Stomach smooth muscle (tissue), 2 donors: ENCODE data around the gene LYZL6.

Source experiments
- H3K27ac ChIP-seq: one replicate; pipeline ENCODE4 v1.7.0; 2013; ENCODE audit warnings: mild to moderate bottlenecking, low read length, inconsistent platforms
- H3K27me3 ChIP-seq, 2 donors: one replicate each; pipeline ENCODE4 v1.7.0; 2013; ENCODE audit warnings: low read length in 2 of 2; ENCODE audit not compliant: insufficient read depth in 2 of 2, control insufficient read depth in 1 of 2
- H3K36me3 ChIP-seq, 2 donors: one replicate each; pipeline ENCODE4 v1.7.0; 2013; ENCODE audit warnings: low read length in 2 of 2; ENCODE audit not compliant: control insufficient read depth in 2 of 2, insufficient read depth in 2 of 2
- H3K4me1 ChIP-seq: one replicate; pipeline ENCODE4 v1.7.0; 2013; ENCODE audit warnings: low read length; ENCODE audit not compliant: control insufficient read depth, insufficient read depth
- H3K4me3 ChIP-seq, 2 donors: one replicate each; pipeline ENCODE4 v1.7.0; 2013; ENCODE audit warnings: low read length in 2 of 2
- H3K9ac ChIP-seq, 2 donors: one replicate each; pipeline ENCODE4 v1.7.0; 2013; ENCODE audit warnings: low read length in 2 of 2, mild to moderate bottlenecking in 1 of 2
- H3K9me3 ChIP-seq, 2 donors: one replicate each; pipeline ENCODE4 v1.7.0; 2013; ENCODE audit warnings: low read length in 2 of 2; ENCODE audit not compliant: control insufficient read depth in 2 of 2
- donor health status: healthy.
- donor health status: Pancreatic carcinoma.

The LYZL6 gene

DNA sequence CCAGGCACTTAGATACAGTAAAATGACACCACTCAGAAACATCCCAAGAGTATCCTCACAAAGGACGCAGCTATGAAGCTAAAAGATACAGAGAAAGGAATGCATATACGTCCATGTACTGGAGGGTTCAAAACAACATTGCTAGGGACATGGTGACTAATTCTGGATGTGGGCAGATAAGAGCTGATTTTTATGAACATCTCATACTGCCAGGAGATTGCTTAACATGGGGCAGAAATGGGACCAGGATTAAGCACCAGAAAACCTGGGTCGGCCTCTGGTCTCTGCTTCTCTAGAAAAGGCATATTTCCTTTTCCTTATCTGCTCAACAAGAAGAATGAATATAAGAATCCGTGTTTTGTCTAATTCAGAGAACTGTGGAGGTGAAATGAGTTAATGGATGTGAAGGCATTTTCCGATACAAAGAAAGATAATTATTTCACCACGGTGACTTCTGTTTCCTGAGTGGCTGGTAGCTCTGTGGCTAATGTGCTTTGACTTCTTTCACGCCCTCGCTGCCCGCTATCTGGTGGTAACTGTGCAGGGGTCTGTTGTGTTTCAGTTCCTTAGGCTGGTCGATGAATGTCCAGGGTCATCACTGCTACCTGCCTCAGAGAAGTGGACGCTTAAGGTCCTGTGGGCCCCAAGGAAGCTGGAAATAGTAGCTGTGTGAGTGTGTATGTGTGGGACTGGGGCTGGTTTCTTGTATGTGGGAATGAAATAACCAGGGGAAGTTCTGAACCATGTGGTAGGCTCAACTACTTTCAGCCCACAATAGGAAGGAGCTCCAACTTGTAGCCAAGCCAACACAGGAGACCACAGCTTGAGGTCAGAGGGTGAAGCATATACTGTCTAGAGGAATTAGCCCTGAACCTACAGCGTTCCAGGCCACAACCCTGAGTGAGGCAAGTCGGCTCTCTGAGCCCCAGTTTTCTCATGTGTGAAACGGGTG is 47.6 kb downstream of the LYZL6 start:
- Histone ChIP-seq H3K27ac (no peak overlapping the region), H3K9ac (no peak overlapping the region), H3K4me1 (peaks cover 4% of the 10 kb centered on the region), H3K4me3 (no peak overlapping the region), H3K36me3 (no peaks in the 10 kb centered on the region), H3K27me3 (peaks cover 0 to 2% of the 10 kb centered on the region in 2 donors), H3K9me3 (no peaks in the 10 kb centered on the region)

DNA sequence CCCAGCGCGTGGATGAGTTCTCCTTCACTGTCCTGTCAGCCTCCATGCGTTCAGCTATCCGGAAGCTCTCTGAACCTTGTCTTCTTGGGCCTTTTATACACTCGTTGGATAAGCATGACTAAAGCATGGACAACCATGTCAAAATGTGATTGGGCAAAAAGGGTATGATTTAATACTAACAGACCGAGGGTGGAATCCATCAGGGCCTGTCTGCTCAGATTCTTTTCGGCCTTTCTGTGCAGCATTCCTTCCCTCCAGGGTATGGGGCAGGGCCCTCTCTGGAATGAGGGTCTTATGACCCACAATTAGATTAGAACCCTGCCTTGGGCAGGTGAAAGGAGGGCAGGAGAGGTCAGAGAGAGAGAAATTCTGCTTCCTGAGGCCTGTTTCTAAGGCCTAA is 49.3 kb downstream of the LYZL6 start:
- H3K36me3 ChIP-seq, result no peaks in the 10 kb centered on the region
- H3K4me1 ChIP-seq, result peaks cover 5% of the 10 kb centered on the region
- no peak overlapping the region for H3K9ac ChIP-seq
- no peak overlapping the region for H3K4me3 ChIP-seq
- no peaks in the 10 kb centered on the region for H3K9me3 ChIP-seq
- H3K27ac ChIP-seq, result no peak overlapping the region
- H3K27me3 ChIP-seq, result peaks cover 0 to 2% of the 10 kb centered on the region in 2 donors

DNA sequence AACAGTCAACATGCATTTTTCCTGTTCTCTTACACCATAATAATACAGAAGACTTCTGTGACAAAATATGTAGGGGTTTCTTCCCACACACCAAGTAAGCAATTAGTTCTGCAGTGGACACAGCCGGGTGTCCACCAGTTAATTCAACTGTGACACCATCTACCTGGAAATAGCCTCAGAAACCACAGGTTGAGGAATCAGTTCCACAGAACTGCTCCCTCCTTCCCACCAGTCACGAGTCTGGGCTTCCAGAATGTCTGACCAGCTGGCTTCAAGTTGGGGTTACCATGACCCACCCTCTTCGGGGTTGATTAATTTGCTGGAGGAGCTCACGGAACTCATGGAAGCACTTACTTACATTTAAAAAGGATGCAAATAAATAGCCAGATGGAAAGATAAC is 49.8 kb downstream of the LYZL6 start:
- Histone ChIP-seq H3K27ac (no peak overlapping the region), H3K4me3 (no peak overlapping the region), H3K27me3 (peaks cover 0 to 2% of the 10 kb centered on the region in 2 donors), H3K9ac (no peak overlapping the region), H3K4me1 (peaks cover 5% of the 10 kb centered on the region), H3K36me3 (no peaks in the 10 kb centered on the region), H3K9me3 (no peaks in the 10 kb centered on the region)

DNA sequence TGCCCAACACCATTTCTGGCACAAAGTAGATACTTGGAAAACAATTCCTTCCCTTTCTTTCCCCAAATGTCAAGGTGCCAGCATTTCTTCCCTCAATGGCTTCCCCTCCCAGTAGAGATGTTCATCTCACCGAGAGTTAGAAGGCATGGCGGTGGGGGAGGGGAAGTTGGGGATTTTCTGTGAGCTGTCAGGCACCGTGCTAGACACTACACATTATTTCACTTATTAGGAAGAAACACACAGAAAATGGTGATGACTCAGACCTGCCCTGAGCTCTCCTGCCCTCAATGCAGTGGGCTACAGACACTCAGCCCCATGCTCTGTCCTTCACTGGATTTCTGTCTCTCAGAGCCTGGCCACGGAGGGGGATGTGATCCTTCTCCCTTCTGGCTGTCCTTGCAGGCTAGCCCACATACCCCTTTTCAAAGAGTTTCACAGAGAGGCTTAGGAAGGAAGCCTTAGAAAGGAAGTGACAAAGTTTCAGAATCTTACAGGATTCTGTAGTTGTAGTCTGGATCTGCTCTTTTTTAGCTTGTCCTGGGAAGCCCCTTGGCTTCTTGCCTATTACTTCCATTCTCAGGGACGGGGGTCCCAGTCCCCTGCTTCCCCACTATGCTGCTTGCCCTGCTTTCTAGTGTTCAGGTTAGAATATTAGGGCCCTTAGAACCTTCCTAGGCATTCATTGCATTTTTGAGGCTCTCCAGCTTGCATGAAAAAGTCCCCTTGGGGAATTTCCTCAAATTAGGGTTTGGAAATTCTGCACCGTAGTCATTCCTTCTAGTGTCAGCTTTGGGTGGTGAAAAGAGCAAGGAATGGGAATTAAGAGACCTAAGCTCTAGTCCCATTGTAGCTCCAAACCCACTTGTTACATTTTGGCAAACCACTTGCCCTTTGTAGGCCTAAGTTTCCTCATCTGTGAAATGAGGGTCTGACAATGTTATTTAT is 51.1 kb downstream of the LYZL6 start:
- Histone ChIP-seq H3K9me3 (no peaks in the 10 kb centered on the region), H3K4me3 (no peak overlapping the region), H3K27ac (no peak overlapping the region), H3K27me3 (peaks cover 0 to 2% of the 10 kb centered on the region in 2 donors), H3K36me3 (no peaks in the 10 kb centered on the region), H3K4me1 (peaks cover 5% of the 10 kb centered on the region), H3K9ac (no peak overlapping the region)

DNA sequence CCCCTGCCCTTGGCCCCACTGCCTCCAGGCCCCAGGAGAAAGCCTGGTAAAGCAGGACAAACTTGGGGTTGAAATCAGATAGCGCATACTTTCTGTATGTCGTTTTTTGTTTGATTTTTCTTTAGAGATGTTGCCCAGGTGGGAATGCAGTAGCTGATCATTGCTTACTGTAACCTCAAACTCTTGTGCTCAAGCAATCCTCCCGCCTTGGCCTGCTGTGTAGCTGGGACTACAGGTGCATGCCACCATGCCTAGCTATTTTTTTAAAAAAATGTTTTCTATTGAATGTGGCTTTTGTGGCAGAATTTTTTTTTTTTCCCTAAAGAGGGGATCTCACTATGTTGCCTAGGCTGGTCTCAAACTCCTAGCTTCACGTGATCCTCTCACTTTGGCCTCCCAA is 52.2 kb downstream of the LYZL6 start:
- peaks cover 0 to 2% of the 10 kb centered on the region in 2 donors for H3K27me3 ChIP-seq
- H3K9me3 ChIP-seq, result no peaks in the 10 kb centered on the region
- no peak overlapping the region for H3K27ac ChIP-seq
- peaks cover 5% of the 10 kb centered on the region for H3K4me1 ChIP-seq
- H3K36me3 ChIP-seq, result no peaks in the 10 kb centered on the region
- H3K4me3 ChIP-seq, result no peak overlapping the region
- no peak overlapping the region for H3K9ac ChIP-seq

DNA sequence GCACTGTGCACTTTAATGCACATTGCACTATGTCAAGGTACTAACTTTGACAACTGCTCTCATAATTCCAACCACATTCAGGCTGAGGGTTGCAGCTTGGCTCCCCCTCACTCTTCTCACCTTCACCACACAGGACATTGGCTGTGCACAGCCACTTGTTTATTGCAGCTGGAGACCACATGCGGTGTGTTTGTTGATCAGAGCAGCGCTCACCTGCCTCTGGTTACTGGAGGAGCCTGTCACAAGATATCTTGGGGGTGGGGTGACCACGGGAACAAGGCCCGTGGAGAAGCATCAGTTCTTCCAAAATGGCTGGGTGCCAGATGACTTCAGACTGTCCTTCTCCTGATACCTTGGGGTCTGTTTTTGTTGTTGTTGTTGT is 52.7 kb downstream of the LYZL6 start:
- Histone ChIP-seq H3K27me3 (peaks cover 0 to under 1% of the 10 kb centered on the region in 2 donors), H3K27ac (no peak overlapping the region), H3K9me3 (no peaks in the 10 kb centered on the region), H3K4me3 (no peak overlapping the region), H3K4me1 (peaks cover 5% of the 10 kb centered on the region), H3K9ac (no peak overlapping the region), H3K36me3 (no peaks in the 10 kb centered on the region)

DNA sequence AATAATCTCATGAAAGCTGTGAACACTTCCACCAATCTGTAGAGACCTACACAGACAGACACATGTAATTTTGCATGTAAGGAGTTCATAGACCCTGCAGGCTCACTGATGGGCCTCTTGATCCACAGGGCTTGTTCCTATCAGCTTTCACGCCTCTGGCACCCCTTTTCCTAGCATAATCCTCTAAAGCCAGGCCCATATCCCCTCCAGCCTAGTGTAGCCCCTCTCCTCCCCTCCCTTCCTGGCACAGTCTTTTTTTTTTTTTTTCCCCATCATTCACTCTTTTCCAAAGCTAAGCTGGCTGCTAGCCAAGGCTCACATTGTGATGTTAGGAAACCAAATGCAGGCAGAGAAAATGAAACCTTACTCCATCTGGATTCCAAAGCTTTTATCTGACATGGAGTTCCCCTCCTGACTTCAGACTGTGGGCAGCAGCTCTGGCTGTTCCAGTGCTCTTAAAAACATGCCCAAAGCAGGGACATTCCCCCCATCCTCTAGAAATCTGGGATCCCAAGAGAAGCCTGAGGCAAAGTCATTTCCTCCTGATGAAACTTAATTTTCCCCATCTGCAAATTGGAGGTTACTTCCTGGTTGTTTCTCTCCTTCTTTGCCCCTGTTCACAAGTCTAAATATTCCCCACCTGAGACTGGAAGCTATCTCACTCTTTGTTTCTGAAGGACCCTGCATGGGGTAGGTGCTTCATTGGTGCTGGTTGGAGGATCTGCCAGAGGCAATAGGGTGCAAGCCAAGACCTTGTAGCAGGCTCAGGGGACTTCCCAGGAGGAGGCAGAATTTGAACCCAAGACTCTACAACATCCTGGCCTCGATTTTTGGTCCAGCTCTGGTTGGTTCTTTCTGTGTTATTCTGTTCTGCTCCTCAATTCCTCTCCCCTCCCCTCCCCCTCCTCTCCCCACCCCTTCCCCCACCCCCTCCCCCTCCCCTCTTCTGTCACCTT is 53.4 kb downstream of the LYZL6 start:
- Histone ChIP-seq H3K27me3 (no peaks in the 10 kb centered on the region), H3K36me3 (no peaks in the 10 kb centered on the region), H3K9me3 (no peaks in the 10 kb centered on the region), H3K9ac (no peak overlapping the region), H3K4me3 (no peak overlapping the region), H3K4me1 (peaks cover 5% of the 10 kb centered on the region), H3K27ac (no peak overlapping the region)

DNA sequence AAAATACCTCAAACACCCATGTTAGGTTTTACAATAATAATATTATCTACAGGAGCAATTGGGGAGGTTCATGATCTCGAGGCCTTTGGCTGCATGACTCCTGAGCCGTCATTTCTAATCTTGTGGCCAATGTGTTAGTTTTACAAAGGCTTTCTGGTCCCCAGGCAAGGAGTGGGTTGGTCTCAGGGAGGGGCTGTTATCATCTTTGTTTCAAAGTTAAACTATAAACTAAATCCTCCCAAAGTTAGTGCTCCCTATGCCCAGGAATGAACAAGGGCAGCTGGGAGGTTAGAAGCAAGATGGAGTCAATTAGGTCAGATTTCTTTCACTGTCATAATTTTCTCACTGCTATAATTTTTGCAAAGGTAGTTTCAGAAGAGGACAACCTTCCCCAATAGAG is 54.3 kb downstream of the LYZL6 start:
- H3K27me3 ChIP-seq, result no peaks in the 10 kb centered on the region
- H3K9ac ChIP-seq, result no peak overlapping the region
- H3K27ac ChIP-seq, result no peak overlapping the region
- H3K9me3 ChIP-seq, result no peaks in the 10 kb centered on the region
- no peaks in the 10 kb centered on the region for H3K36me3 ChIP-seq
- no peak overlapping the region for H3K4me3 ChIP-seq
- H3K4me1 ChIP-seq, result peaks cover 5% of the 10 kb centered on the region
